Measurements from ENCODE around the gene ANKRD13D. TPM values are rescaled to one million over a fixed set of nuclear protein-coding genes. Genes with fewer than 3 reads are reported as not detected.

Gene ANKRD13D
- total RNA-seq, 1 experiment from 2014 or later = 58.9 TPM

GRCh38 chr11:67271541-67272284 lies 17.4 kb upstream of the ANKRD13D start:
- Histone ChIP-seq H2AFZ (ENCODE audit: low read length) (no peak overlapping the region), H4K20me1 (ENCODE audit: low read length) (peaks cover 50% of the 10 kb centered on the region), H3K36me3 (ENCODE audit: low read depth, low read length) (peaks cover 17% of the 10 kb centered on the region; the same call in 1 of the 2 replicates), H3K79me2 (ENCODE audit: low read length) (peaks cover 97% of the 10 kb centered on the region), H3K27me3 (ENCODE audit: low read length) (no peaks in the 10 kb centered on the region), H3K27ac (ENCODE audit: low read length) (no peak overlapping the region), H3K9me2 (replicated peaks; ENCODE audit: low read length) (no peaks in the 10 kb centered on the region), H3K9me3 (ENCODE audit: low read length) (no peaks in the 10 kb centered on the region), H3K4me3 (ENCODE audit: low read length) (no peak overlapping the region), H3K9ac (ENCODE audit: low read length) (no peak overlapping the region), H3K4me1 (ENCODE audit: insufficient read depth, low read length) (peaks cover 27% of the 10 kb centered on the region), H3F3A (ENCODE audit: low read length, unreplicated experiment) (no peaks in the 10 kb centered on the region), H3K4me2 (ENCODE audit: low read length) (no peak overlapping the region)
- DNase-seq (no peak), ATAC-seq (no peak)
- ChIA-PET CTCF (no interaction called here), POLR2A (ENCODE audit: unreplicated experiment) (no interaction called here)
- BruUV-seq (replicated peaks) = no TSS peak
- intact Hi-C loops (cut with micrococcal nuclease) = no loop called here
- TF ChIP-seq EZH2 (IDR thresholded peaks at IDR 0.05; ENCODE audit: low read length, unreplicated experiment) = no peak
- TF ChIP-seq EZH2phosphoT487 (IDR thresholded peaks at IDR 0.05; ENCODE audit: borderline replicate concordance, low read length) = no peak
- TF ChIP-seq CTCF (conservative IDR thresholded peaks at IDR 0.05; ENCODE audit: low read depth, low read length) = no peak

- Histone ChIP-seq H3K4me2 (ENCODE audit: low read length) (no peak overlapping the region), H3F3A (ENCODE audit: low read length, unreplicated experiment) (no peaks in the 10 kb centered on the region), H3K9me3 (ENCODE audit: low read length) (no peaks in the 10 kb centered on the region), H2AFZ (ENCODE audit: low read length) (no peak overlapping the region), H3K27me3 (ENCODE audit: low read length) (no peaks in the 10 kb centered on the region), H4K20me1 (ENCODE audit: low read length) (peaks cover 50% of the 10 kb centered on the region), H3K9ac (ENCODE audit: low read length) (no peak overlapping the region), H3K9me2 (replicated peaks; ENCODE audit: low read length) (no peaks in the 10 kb centered on the region), H3K4me3 (ENCODE audit: low read length) (no peak overlapping the region), H3K79me2 (ENCODE audit: low read length) (peaks cover 95% of the 10 kb centered on the region), H3K36me3 (ENCODE audit: low read depth, low read length) (peaks cover 17% of the 10 kb centered on the region; the same call in 1 of the 2 replicates), H3K4me1 (ENCODE audit: insufficient read depth, low read length) (peaks cover 24% of the 10 kb centered on the region), H3K27ac (ENCODE audit: low read length) (no peak overlapping the region)
- ATAC-seq = no peak
- POLR2A ChIA-PET (ENCODE audit: unreplicated experiment) = no interaction called here
- no peak for DNase-seq
- intact Hi-C loops (cut with micrococcal nuclease) = no loop called here
- BruUV-seq (replicated peaks) = no TSS peak
- TF ChIP-seq EZH2 (IDR thresholded peaks at IDR 0.05; ENCODE audit: low read length, unreplicated experiment) (no peak), EZH2phosphoT487 (IDR thresholded peaks at IDR 0.05; ENCODE audit: borderline replicate concordance, low read length) (no peak), CTCF (conservative IDR thresholded peaks at IDR 0.05; ENCODE audit: low read depth, low read length) (no peak)
- CTCF ChIA-PET = no interaction called here
Observed at GRCh38 chr11:67272327-67273259, 16.5 kb upstream of the ANKRD13D start.
